ENCODE results near the gene MAGI1. TPM values are rescaled to one million over a fixed set of nuclear protein-coding genes. Genes with fewer than 3 reads are reported as not detected.

The MAGI1 gene
- total RNA-seq, 3 donors from 2014 or later = 22.1 to 94.4 (median 70.5) TPM

DNA sequence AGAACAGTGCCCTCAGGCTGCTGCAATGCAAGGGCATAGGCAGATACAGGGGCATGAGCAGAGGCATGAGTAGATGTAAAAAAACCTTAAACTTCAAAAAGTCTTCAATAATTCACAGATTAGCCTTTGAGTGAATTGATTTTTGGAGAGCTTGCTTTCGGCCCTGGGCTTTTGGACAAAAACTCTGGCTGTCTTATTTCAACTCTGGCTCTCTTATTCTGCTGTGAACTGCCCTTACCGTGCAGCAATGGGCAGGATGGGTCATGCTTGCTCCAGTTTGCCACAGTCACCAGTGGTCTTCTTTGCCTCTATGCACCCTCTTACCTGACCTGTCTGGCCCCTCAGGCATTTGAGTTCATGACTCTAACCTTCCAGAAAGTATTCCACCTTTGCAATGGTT lies 555.7 kb downstream of the MAGI1 start:
- H3K4me1 ChIP-seq = peaks cover 0 to 34% of the 10 kb centered on the region in 2 donors
- intact Hi-C loops (cut with DNase I; ENCODE audit: low total_unique reads) = no loop called here

DNA sequence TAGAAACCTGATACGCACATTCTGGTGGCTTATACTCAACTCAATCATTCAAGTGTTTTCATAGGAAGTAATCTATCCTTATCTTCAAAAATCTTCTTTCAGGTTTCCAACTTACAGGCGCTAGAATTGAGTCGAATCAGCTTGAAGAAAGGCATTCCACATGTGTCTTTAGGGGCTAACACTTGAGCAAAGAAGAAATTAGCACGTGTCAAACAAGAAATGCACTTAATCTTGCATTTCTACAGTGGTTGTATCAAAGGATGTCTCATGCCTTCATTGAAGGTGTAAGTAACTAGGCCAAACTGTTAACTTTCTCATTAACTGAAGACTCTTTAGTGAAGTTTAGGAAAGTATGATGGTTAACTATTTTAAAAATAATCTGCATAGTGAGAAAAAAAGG lies 557.6 kb downstream of the MAGI1 start:
- Histone ChIP-seq H3K27me3 (no peaks in the 10 kb centered on the region), H3K9me3 (no peaks in the 10 kb centered on the region), H3K4me3 (no peak overlapping the region), H3K36me3 (no peaks in the 10 kb centered on the region), H3K4me1 (peaks cover 0 to 30% of the 10 kb centered on the region in 2 donors), H3K27ac (no peak overlapping the region)
- intact Hi-C loops (cut with DNase I; ENCODE audit: low total_unique reads) = no loop called here
- DNase-seq (ENCODE audit: low spot score in 2 of 2) = no peak
- TF ChIP-seq POLR2AphosphoS5 (IDR thresholded peaks at IDR 0.05) (no peak), POLR2A (IDR thresholded peaks at IDR 0.05) (no peak)
- TF ChIP-seq, protein P1, sequence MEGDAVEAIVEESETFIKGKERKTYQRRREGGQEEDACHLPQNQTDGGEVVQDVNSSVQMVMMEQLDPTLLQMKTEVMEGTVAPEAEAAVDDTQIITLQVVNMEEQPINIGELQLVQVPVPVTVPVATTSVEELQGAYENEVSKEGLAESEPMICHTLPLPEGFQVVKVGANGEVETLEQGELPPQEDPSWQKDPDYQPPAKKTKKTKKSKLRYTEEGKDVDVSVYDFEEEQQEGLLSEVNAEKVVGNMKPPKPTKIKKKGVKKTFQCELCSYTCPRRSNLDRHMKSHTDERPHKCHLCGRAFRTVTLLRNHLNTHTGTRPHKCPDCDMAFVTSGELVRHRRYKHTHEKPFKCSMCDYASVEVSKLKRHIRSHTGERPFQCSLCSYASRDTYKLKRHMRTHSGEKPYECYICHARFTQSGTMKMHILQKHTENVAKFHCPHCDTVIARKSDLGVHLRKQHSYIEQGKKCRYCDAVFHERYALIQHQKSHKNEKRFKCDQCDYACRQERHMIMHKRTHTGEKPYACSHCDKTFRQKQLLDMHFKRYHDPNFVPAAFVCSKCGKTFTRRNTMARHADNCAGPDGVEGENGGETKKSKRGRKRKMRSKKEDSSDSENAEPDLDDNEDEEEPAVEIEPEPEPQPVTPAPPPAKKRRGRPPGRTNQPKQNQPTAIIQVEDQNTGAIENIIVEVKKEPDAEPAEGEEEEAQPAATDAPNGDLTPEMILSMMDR (IDR thresholded peaks at IDR 0.05) = no peak

More for the DNA sequence above, 555.7 kb downstream of the MAGI1 start:
- TF ChIP-seq, protein P1 (IDR thresholded peaks at IDR 0.05) = no peak
- TF ChIP-seq POLR2A (IDR thresholded peaks at IDR 0.05) (no peak), POLR2AphosphoS5 (IDR thresholded peaks at IDR 0.05) (no peak)
- no peak overlapping the region for H3K27ac ChIP-seq
- H3K4me3 ChIP-seq = no peak overlapping the region
- no peaks in the 10 kb centered on the region for H3K27me3 ChIP-seq
- no peak for DNase-seq (ENCODE audit: low spot score in 2 of 2)
- H3K36me3 ChIP-seq = no peaks in the 10 kb centered on the region
- H3K9me3 ChIP-seq = no peaks in the 10 kb centered on the region

DNA sequence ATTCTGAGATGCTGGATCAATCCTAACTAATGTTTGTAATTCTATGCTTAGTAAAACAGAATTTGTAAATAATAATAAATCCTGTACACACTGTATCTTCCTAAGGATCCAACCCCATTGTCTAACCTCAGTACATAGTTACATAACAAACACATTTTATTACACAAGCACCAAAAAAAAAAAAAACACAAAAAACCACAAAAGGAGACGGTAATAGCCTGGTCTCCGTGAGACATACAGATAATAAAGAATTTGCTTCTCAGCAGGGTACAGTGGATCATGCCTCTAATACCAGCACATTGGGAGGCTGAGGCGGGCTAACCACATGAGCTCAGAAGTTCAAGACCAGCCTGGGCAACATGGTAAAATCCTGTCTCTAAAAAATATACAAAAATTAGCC lies 558.7 kb downstream of the MAGI1 start:
- DNase-seq (ENCODE audit: low spot score in 2 of 2) = no peak
- Histone ChIP-seq H3K4me3 (no peak overlapping the region), H3K27me3 (no peaks in the 10 kb centered on the region), H3K9me3 (no peaks in the 10 kb centered on the region), H3K27ac (no peak overlapping the region), H3K36me3 (no peaks in the 10 kb centered on the region), H3K4me1 (peaks cover 0 to 22% of the 10 kb centered on the region in 2 donors)
- TF ChIP-seq POLR2AphosphoS5 (IDR thresholded peaks at IDR 0.05) (no peak), POLR2A (IDR thresholded peaks at IDR 0.05) (no peak)
- TF ChIP-seq, protein P1 (IDR thresholded peaks at IDR 0.05) = no peak
- intact Hi-C loops (cut with DNase I; ENCODE audit: low total_unique reads) = no loop called here

DNA sequence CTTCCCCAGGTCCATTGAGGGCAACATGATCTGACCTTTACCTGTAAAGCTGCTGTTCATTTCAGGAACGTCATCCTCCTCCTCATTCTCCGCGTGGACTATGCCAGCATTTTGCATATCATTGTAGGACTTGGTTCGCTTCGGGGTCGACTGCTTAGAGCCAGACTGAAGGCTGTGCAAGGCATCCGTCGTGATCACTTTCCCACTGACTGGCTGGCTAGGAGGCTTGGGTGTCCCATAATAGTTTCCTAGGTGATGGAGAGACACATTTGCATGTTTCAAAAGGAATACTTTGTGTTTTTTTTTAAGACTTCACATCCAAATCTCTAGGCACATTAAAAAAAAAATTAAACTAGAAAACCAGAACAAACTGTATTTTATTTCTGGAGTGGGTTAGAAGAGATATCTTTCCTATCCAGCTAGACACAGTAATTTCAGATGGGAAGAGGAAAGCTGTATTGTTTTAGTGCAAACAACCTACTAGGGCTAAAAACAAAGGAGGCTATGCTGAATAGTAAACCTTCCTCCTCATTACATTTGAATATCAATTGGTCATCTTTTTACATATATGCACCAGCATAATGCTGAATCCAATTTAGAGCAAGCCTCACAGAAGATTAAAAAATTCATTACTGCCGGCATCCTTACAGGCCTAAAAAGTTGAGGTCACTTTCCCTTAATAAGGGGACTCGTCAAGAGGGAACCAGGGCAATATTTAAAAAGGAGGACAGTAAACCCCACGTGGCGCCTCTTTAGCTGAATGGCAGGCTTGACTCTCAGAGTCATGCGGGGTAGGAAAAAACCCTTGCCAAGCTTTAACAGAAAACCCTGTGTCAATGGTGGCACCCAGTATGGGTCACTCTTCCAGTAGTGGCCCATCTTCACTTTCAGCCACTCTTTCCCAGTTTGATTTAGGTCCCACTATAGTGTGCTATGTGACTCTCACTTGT lies 559.9 kb downstream of the MAGI1 start:
- no peak for TF ChIP-seq POLR2A (IDR thresholded peaks at IDR 0.05)
- TF ChIP-seq, protein P1 (IDR thresholded peaks at IDR 0.05) = no peak
- no peak for TF ChIP-seq POLR2AphosphoS5 (IDR thresholded peaks at IDR 0.05)
- no peaks in the 10 kb centered on the region for H3K36me3 ChIP-seq
- no peak overlapping the region for H3K27ac ChIP-seq
- intact Hi-C loops (cut with DNase I; ENCODE audit: low total_unique reads) = no loop called here
- peaks cover 0 to 10% of the 10 kb centered on the region in 2 donors for H3K4me1 ChIP-seq
- H3K27me3 ChIP-seq = no peaks in the 10 kb centered on the region
- no peaks in the 10 kb centered on the region for H3K9me3 ChIP-seq
- DNase-seq (ENCODE audit: low spot score in 2 of 2) = no peak
- no peak overlapping the region for H3K4me3 ChIP-seq

DNA sequence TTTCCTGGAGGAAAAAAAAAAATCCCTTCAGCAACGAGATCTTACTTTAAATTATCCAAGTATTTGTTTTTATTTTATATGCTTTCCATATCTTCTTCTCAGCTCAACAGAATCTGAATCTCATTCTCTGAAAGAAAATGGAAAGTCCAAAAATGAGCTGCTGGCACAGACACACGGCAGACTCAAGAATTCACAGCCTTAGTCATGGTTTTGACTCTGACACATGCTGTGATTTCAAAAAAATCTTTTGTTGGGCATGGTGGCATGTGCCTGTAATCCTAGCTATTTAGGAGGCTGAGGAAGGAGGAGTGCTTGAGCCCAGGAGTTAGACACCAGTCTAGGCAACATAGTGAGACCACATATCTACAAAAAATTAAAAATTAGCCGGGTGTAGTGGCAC lies 565.0 kb downstream of the MAGI1 start:
- H3K4me3 ChIP-seq = no peak overlapping the region
- TF ChIP-seq, protein P1 (IDR thresholded peaks at IDR 0.05) = no peak
- TF ChIP-seq POLR2A (IDR thresholded peaks at IDR 0.05) = no peak
- TF ChIP-seq POLR2AphosphoS5 (IDR thresholded peaks at IDR 0.05) = no peak
- no peaks in the 10 kb centered on the region for H3K4me1 ChIP-seq
- no peaks in the 10 kb centered on the region for H3K36me3 ChIP-seq
- H3K27me3 ChIP-seq = no peaks in the 10 kb centered on the region
- no peak for DNase-seq (ENCODE audit: low spot score in 2 of 2)
- no peaks in the 10 kb centered on the region for H3K9me3 ChIP-seq
- no peak overlapping the region for H3K27ac ChIP-seq
- intact Hi-C loops (cut with DNase I; ENCODE audit: low total_unique reads) = loop anchor here (2.0 kb wide), 2 partner anchors 41 to 53 kb away; no protein-coding TSS in a partner anchor

Measured in breast epithelium (tissue), 4 donors.